NT2/D1 (cell line): ENCODE results near the gene RIT2.
"Not testable (repeated sequence)": the region's sequence is repeated elsewhere in the genome, so short reads cannot be mapped to it uniquely, and the experiment has no call there.

ENCODE experiments used
- DNase-seq: peaks from one replicate; pipeline ENCODE4 v3.0.0-alpha.2; 2011; ENCODE audit warnings: low read depth, low spot score
- H3K27me3 ChIP-seq: 2 replicates; pipeline ENCODE4 v1.6.0; 2011; ENCODE audit warnings: mild to moderate bottlenecking; ENCODE audit not compliant: insufficient read length, insufficient read depth
- H3K36me3 ChIP-seq: 2 replicates; pipeline ENCODE4 v1.6.1; 2011; ENCODE audit warnings: mild to moderate bottlenecking, low read length, mixed read lengths; ENCODE audit not compliant: insufficient read depth, insufficient read length
- H3K4me1 ChIP-seq: 2 replicates; pipeline ENCODE4 v1.5.1; 2011; ENCODE audit not compliant: insufficient read depth, insufficient read length
- H3K4me3 ChIP-seq: 2 replicates; pipeline ENCODE4 v1.5.1; 2011; ENCODE audit warnings: low read depth; ENCODE audit not compliant: insufficient read length
- H3K9ac ChIP-seq: 2 replicates; pipeline ENCODE4 v1.6.0; 2011; ENCODE audit warnings: low read depth; ENCODE audit not compliant: insufficient read length
- H3K9me3 ChIP-seq: 2 replicates; pipeline ENCODE4 v1.5.1; 2011; ENCODE audit warnings: mild to moderate bottlenecking, low read length; ENCODE audit not compliant: insufficient read depth
- SUZ12 ChIP-seq: IDR thresholded peaks from 2 replicates; pipeline ENCODE4 v1.6.1; 2011; ENCODE audit not compliant: insufficient read length, insufficient read depth; ENCODE audit errors: extremely low read depth
- YY1 ChIP-seq: IDR thresholded peaks from 2 replicates; pipeline ENCODE4 v1.6.1; 2011; ENCODE audit not compliant: insufficient read length, insufficient read depth
- ZNF274 ChIP-seq: IDR thresholded peaks from 2 replicates; pipeline ENCODE4 v1.6.1; 2011; ENCODE audit warnings: mild to moderate bottlenecking, low read depth, low read length

Gene RIT2

GRCh38 chr18:42743373-42744138, 371.9 kb downstream of the RIT2 start:
- Histone ChIP-seq H3K27me3 (no peaks in the 10 kb centered on the region), H3K36me3 (no peaks in the 10 kb centered on the region), H3K4me3 (no peak overlapping the region), H3K4me1 (no peaks in the 10 kb centered on the region), H3K9me3 (peaks cover 10% of the 10 kb centered on the region), H3K9ac (no peak overlapping the region)
- TF ChIP-seq YY1: no peak
- no peak for TF ChIP-seq ZNF274
- no peak for TF ChIP-seq SUZ12
- peak; percentile 9 for DNase-seq

- TF ChIP-seq SUZ12 (no peak), YY1 (no peak), ZNF274 (no peak)
- DNase-seq: no peak
- H3K9ac ChIP-seq: no peak overlapping the region
- H3K27me3 ChIP-seq: no peaks in the 10 kb centered on the region
- H3K9me3 ChIP-seq: peaks cover 10% of the 10 kb centered on the region
- H3K36me3 ChIP-seq: no peaks in the 10 kb centered on the region
- H3K4me1 ChIP-seq: no peaks in the 10 kb centered on the region
- H3K4me3 ChIP-seq: no peak overlapping the region
These were observed 372.5 kb downstream of the RIT2 start for GRCh38 chr18:42742969-42743368.

- DNase-seq: no peak
- H3K4me1 ChIP-seq: no peaks in the 10 kb centered on the region
- H3K27me3 ChIP-seq: no peaks in the 10 kb centered on the region
- peaks cover 10% of the 10 kb centered on the region for H3K9me3 ChIP-seq
- TF ChIP-seq SUZ12 (no peak), YY1 (no peak), ZNF274 (no peak)
- no peaks in the 10 kb centered on the region for H3K36me3 ChIP-seq
- no peak overlapping the region for H3K9ac ChIP-seq
- no peak overlapping the region for H3K4me3 ChIP-seq
These were observed 373.0 kb downstream of the RIT2 start for GRCh38 chr18:42742474-42742873.

DNA sequence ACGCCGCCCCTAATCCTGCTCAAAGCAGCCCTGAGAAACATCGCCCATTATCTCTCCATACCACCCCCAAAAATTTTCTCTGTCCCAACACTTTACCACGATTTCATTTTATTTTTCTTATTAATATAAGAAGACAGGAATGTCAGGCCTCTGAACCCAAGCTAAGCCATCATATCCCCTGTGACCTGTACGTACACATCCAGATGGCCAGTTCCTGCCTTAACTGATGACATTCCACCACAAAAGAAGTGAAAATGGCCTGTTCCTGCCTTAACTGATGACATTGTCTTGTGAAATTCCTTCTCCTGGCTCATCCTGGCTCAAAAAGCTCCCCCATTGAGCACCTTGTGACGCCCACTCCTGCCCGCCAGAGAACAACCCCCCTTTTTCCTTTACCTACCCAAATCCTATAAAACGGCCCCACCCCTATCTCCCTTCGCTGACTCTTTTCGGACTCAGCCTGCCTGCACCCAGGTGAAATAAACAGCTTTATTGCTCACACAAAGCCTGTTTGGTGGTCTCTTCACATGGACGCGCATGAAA, 373.6 kb downstream of the RIT2 start:
- not testable (repeated sequence) for H3K27me3 ChIP-seq, H3K36me3 ChIP-seq, H3K9ac ChIP-seq, H3K4me3 ChIP-seq, H3K4me1 ChIP-seq, DNase-seq
- peaks cover 10% of the 10 kb centered on the region for H3K9me3 ChIP-seq

DNA sequence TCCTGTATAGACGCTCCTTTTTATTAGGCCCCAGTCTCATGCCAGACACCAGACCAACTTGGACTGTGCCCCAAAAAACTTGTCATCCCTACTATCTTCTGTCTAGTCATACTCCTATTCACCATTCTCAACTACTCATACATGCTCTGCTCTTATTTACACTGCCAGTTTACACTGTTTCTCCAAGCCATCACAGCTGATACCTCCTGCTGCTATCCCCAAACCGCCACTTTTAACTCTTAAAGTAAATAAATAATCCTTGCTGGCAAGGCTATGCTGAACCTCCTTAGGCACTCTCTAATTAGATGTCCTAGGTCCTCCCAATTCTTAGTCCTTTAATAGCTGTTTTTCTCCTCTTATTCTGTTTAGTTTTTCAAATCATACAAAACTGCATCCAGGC, 374.2 kb downstream of the RIT2 start:
- H3K9ac ChIP-seq, H3K4me1 ChIP-seq, H3K4me3 ChIP-seq, H3K27me3 ChIP-seq, DNase-seq, H3K36me3 ChIP-seq: not testable (repeated sequence)
- peaks cover 10% of the 10 kb centered on the region for H3K9me3 ChIP-seq

DNA sequence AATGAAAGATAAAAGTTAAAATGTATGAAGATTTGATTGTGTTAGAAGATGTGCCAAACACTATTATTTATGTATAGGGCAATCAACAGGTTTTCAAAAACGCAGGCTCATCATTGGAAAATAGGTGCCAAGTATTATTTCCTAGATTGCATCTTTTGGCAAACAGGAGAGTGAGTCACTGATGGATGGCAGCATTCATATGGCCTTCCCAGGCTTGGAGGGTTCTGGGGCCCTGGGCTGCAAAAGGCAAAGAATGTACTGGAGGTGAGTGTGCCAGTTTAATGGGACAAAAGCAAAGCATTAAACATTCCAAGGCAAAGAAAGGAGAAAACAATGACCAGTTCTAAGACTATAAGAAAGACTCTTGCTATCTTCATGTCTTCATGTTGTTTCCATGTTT, 379.4 kb downstream of the RIT2 start:
- Histone ChIP-seq H3K4me3 (no peak overlapping the region), H3K36me3 (no peaks in the 10 kb centered on the region), H3K27me3 (no peaks in the 10 kb centered on the region), H3K4me1 (no peaks in the 10 kb centered on the region), H3K9ac (no peak overlapping the region), H3K9me3 (no peaks in the 10 kb centered on the region)
- DNase-seq: no peak
- TF ChIP-seq SUZ12: no peak
- no peak for TF ChIP-seq YY1
- TF ChIP-seq ZNF274: no peak

DNA sequence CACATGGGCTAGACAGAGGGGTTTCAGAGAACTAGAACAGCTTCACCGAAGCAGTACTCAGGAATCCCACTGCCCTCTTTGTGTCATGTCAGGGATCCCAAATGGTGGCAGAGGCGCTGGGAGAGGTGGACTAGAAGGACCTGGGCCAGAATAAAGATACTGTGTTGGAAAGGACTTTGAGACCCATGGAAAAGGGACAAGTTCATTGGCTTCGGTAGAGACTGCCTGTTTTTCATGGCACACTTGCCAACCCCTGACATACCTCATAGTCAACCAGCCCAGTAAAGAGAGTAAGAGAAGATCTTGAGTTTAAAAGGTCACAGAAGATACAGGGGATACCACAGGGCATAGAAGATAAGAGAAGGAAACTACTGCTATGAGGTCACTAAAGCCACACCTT, 381.0 kb downstream of the RIT2 start:
- H3K9ac ChIP-seq: no peak overlapping the region
- no peaks in the 10 kb centered on the region for H3K36me3 ChIP-seq
- DNase-seq: no peak
- no peaks in the 10 kb centered on the region for H3K9me3 ChIP-seq
- no peaks in the 10 kb centered on the region for H3K4me1 ChIP-seq
- no peaks in the 10 kb centered on the region for H3K27me3 ChIP-seq
- TF ChIP-seq YY1 (no peak), SUZ12 (no peak), ZNF274 (no peak)
- H3K4me3 ChIP-seq: no peak overlapping the region

DNA sequence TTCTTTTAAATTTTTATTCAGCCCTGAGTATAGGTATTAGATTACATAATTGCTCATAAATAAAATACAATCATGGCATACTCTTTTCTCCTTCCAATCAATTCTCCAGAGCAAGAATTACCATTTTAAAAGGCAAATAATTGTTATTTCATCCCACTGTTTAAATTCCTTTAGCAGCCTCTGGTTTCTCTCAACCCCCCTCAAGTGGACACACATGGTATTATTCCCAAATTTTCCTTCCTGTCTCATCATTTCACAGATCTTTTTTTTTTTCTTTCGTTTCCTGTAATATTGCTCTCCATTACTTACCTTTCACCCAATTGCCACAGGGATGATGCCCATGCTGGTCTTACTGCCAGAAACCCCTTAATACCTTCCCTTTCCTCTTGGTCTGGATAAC, 385.2 kb downstream of the RIT2 start:
- no peak overlapping the region for H3K9ac ChIP-seq
- H3K27me3 ChIP-seq: no peaks in the 10 kb centered on the region
- no peak overlapping the region for H3K4me3 ChIP-seq
- peak; percentile 1 for DNase-seq
- H3K4me1 ChIP-seq: no peaks in the 10 kb centered on the region
- no peak for TF ChIP-seq ZNF274
- TF ChIP-seq YY1: no peak
- TF ChIP-seq SUZ12: no peak
- no peaks in the 10 kb centered on the region for H3K9me3 ChIP-seq
- H3K36me3 ChIP-seq: no peaks in the 10 kb centered on the region
